H9 (cell line): Measurements from ENCODE around the gene SRRM2. TPM values are rescaled to one million over a fixed set of nuclear protein-coding genes. Genes with fewer than 3 reads are reported as not detected.

Experiments
- DNase-seq: peaks from one replicate; pipeline ENCODE4 v3.0.0-alpha.2; 2017
- H2AFZ ChIP-seq: one replicate; pipeline ENCODE4 v1.6.1; 2013; ENCODE audit warnings: mild to moderate bottlenecking, low read length, control low read depth, moderate library complexity
- H2AK5ac ChIP-seq: 2 replicates; pipeline ENCODE4 v1.6.1; 2013; ENCODE audit warnings: low read length, control low read depth, mixed read lengths; ENCODE audit not compliant: insufficient read length
- H2BK120ac ChIP-seq: one replicate; pipeline ENCODE4 v1.6.1; 2013; ENCODE audit warnings: low read depth, mild to moderate bottlenecking, low read length, control low read depth, inconsistent platforms; ENCODE audit not compliant: poor library complexity, severe bottlenecking
- H2BK12ac ChIP-seq: 2 replicates; pipeline ENCODE4 v1.6.1; 2013; ENCODE audit warnings: low read length, control low read depth, mixed read lengths, low read depth; ENCODE audit not compliant: insufficient read length
- H2BK15ac ChIP-seq: 2 replicates; pipeline ENCODE4 v1.6.1; 2013; ENCODE audit warnings: low read depth, low read length, control low read depth
- H2BK20ac ChIP-seq: one replicate; pipeline ENCODE4 v1.6.1; 2013; ENCODE audit warnings: low read depth, mild to moderate bottlenecking, low read length, control low read depth, inconsistent platforms; ENCODE audit not compliant: poor library complexity, severe bottlenecking
- H2BK5ac ChIP-seq: 2 replicates; pipeline ENCODE4 v1.6.1; 2013; ENCODE audit warnings: low read length, control low read depth, mixed read lengths; ENCODE audit not compliant: insufficient read length
- H3K14ac ChIP-seq: 2 replicates; pipeline ENCODE4 v1.6.1; 2013; ENCODE audit warnings: low read length, control low read depth; ENCODE audit not compliant: insufficient read depth
- H3K18ac ChIP-seq: 2 replicates; pipeline ENCODE4 v1.6.1; 2013; ENCODE audit warnings: low read depth, mild to moderate bottlenecking, mixed read lengths, low read length, control low read depth; ENCODE audit not compliant: insufficient read length
- H3K23ac ChIP-seq: 2 replicates; pipeline ENCODE4 v1.6.1; 2013; ENCODE audit warnings: low read length, control low read depth, mixed read lengths, low read depth; ENCODE audit not compliant: insufficient read length
- H3K23me2 ChIP-seq: 2 replicates; pipeline ENCODE4 v1.6.1; 2013; ENCODE audit warnings: low read depth, mild to moderate bottlenecking, mixed read lengths, low read length, control low read depth; ENCODE audit not compliant: insufficient read length, poor library complexity, severe bottlenecking
- H3K27ac ChIP-seq: 2 replicates; pipeline ENCODE4 v1.5.1; 2013; ENCODE audit warnings: low read length, control low read depth, mixed read lengths, low read depth; ENCODE audit not compliant: insufficient read length
- H3K27me3 ChIP-seq: 2 replicates; pipeline ENCODE4 v1.6.1; 2013; ENCODE audit warnings: low read length, control low read depth, inconsistent platforms; ENCODE audit not compliant: insufficient read depth
- H3K4ac ChIP-seq: 2 replicates; pipeline ENCODE4 v1.6.1; 2013; ENCODE audit warnings: low read depth, mild to moderate bottlenecking, control low read depth, inconsistent platforms, low read length, moderate library complexity
- H3K4me1 ChIP-seq: 2 replicates; pipeline ENCODE4 v1.6.1; 2013; ENCODE audit warnings: low read length, control low read depth, inconsistent platforms; ENCODE audit not compliant: insufficient read depth
- H3K4me2 ChIP-seq: 2 replicates; pipeline ENCODE4 v1.6.1; 2013; ENCODE audit warnings: low read length, control low read depth, mixed read lengths; ENCODE audit not compliant: insufficient read length, insufficient read depth
- H3K56ac ChIP-seq: 2 replicates; pipeline ENCODE4 v1.6.1; 2013; ENCODE audit warnings: low read depth, mild to moderate bottlenecking, mixed read lengths, low read length, control low read depth; ENCODE audit not compliant: insufficient read length
- H3K79me1 ChIP-seq: 2 replicates; pipeline ENCODE4 v1.6.1; 2013; ENCODE audit warnings: low read depth, mild to moderate bottlenecking, moderate library complexity, low read length, control low read depth, inconsistent platforms; ENCODE audit not compliant: insufficient read depth, poor library complexity, severe bottlenecking
- H3K79me2 ChIP-seq: 2 replicates; pipeline ENCODE4 v1.6.1; 2013; ENCODE audit warnings: low read length, control low read depth, inconsistent platforms; ENCODE audit not compliant: insufficient read depth
- H3K9ac ChIP-seq: 2 replicates; pipeline ENCODE4 v1.6.1; 2013; ENCODE audit warnings: low read length, control low read depth, mixed read lengths; ENCODE audit not compliant: insufficient read length; ENCODE audit errors: extremely low read depth
- H3K9me3 ChIP-seq: one replicate; pipeline ENCODE4 v1.6.1; 2013; ENCODE audit warnings: low read depth, low read length, inconsistent platforms; ENCODE audit not compliant: control insufficient read depth
- H3T11ph ChIP-seq: one replicate; pipeline ENCODE4 v1.6.1; 2013; ENCODE audit warnings: mild to moderate bottlenecking, low read length, control low read depth, inconsistent platforms
- H4K20me1 ChIP-seq: one replicate; pipeline ENCODE4 v1.6.1; 2013; ENCODE audit not compliant: control insufficient read depth, insufficient read length, insufficient read depth
- H4K5ac ChIP-seq: 2 replicates; pipeline ENCODE4 v1.6.1; 2013; ENCODE audit warnings: low read depth, mild to moderate bottlenecking, mixed read lengths, low read length, control low read depth; ENCODE audit not compliant: insufficient read length
- H4K8ac ChIP-seq: replicated peaks from 2 replicates; pipeline ENCODE4 v1.6.1; 2013; ENCODE audit warnings: low read length, control low read depth, mixed read lengths, low read depth; ENCODE audit not compliant: insufficient read length
- H4K91ac ChIP-seq: 2 replicates; pipeline ENCODE4 v1.6.1; 2013; ENCODE audit warnings: low read depth, mild to moderate bottlenecking, moderate library complexity, mixed read lengths, low read length, control low read depth; ENCODE audit not compliant: insufficient read length
- H3K27ac Mint-ChIP-seq, 3 experiments: 2 replicates in 2 of 3; 3 replicates in 1 of 3; pipeline ENCODE4 v1.8.0; 2020 to 2021; ENCODE audit warnings: mixed read lengths in 3 of 3, mild to moderate bottlenecking in 1 of 3, moderate library complexity in 1 of 3
- H3K27me3 Mint-ChIP-seq: 2 replicates; pipeline ENCODE4 v1.8.0; 2021; ENCODE audit warnings: low read depth, mild to moderate bottlenecking, moderate library complexity, mixed read lengths
- H3K36me3 Mint-ChIP-seq, 3 experiments: 2 replicates in 2 of 3; 3 replicates in 1 of 3; pipeline ENCODE4 v1.8.0; 2020 to 2021; ENCODE audit warnings: low read depth in 3 of 3, mixed read lengths in 3 of 3; ENCODE audit not compliant: insufficient read depth in 1 of 3
- H3K4me1 Mint-ChIP-seq, 2 experiments: 2 replicates each; pipeline ENCODE4 v1.8.0; 2020; ENCODE audit warnings: mixed read lengths in 2 of 2
- H3K4me3 Mint-ChIP-seq, 2 experiments: 2 replicates in 1 of 2; 3 replicates in 1 of 2; pipeline ENCODE4 v1.8.0; 2020 to 2021; ENCODE audit warnings: mild to moderate bottlenecking in 2 of 2, mixed read lengths in 2 of 2, moderate library complexity in 1 of 2
- H3K9me3 Mint-ChIP-seq, 2 experiments: 2 replicates in 1 of 2; 3 replicates in 1 of 2; pipeline ENCODE4 v1.8.0; 2020; ENCODE audit warnings: mild to moderate bottlenecking in 2 of 2, mixed read lengths in 2 of 2, moderate library complexity in 1 of 2
- CTCF ChIP-seq: fragments of 200-600 bp; sonication (generic); conservative IDR thresholded peaks from 3 replicates; pipeline ENCODE4 v1.8.0; 2021; ENCODE audit warnings: antibody characterized with exemption, mild to moderate bottlenecking
- WGBS: extraction: QIAGEN DNeasy Blood & Tissue Kit; methylation state at CpG from one replicate; pipeline ENCODE4 v1.1.7; 2013; ENCODE audit warnings: missing lambda C conversion rate, low lambda C conversion rate, mixed read lengths; ENCODE audit not compliant: insufficient read length; ENCODE audit errors: extremely low coverage; 5-methylcytosine and 5-hydroxymethylcytosine counted together
- total RNA-seq: library from RNA; stranded (reverse); gene quantifications from 2 replicates; pipeline ENCODE4 v1.2.1, GENCODE V29; 2021

SRRM2 gene
- total RNA-seq, 1 experiment from 2014 or later, result 694 TPM

GRCh38 chr16:2715519-2715918 is 36.9 kb upstream of the SRRM2 start:
- WGBS, result no CpG with 5 or more reads among the region's 33 CpGs
- H2BK5ac ChIP-seq, result no peak overlapping the region

More at GRCh38 chr16:2715519-2715918, 36.9 kb upstream of the SRRM2 start:
- Histone ChIP-seq H2AFZ (no peak overlapping the region), H3K27ac (no peak overlapping the region), H3T11ph (no peak overlapping the region), H2BK15ac (no peak overlapping the region), H3K79me2 (no peaks in the 10 kb centered on the region), H3K23me2 (no peaks in the 10 kb centered on the region), H3K4ac (no peak overlapping the region), H3K23ac (no peak overlapping the region), H3K4me1 (no peaks in the 10 kb centered on the region; the same call in 1 of the 2 replicates), H4K5ac (no peak overlapping the region), H3K27me3 (no peaks in the 10 kb centered on the region), H3K79me1 (no peaks in the 10 kb centered on the region), H4K91ac (no peak overlapping the region), H4K8ac (no peak overlapping the region), H2BK12ac (no peak overlapping the region), H2BK20ac (no peak overlapping the region), H3K14ac (no peak overlapping the region), H4K20me1 (no peaks in the 10 kb centered on the region), H2BK120ac (no peak overlapping the region), H2AK5ac (no peak overlapping the region), H3K18ac (no peak overlapping the region), H3K4me2 (peak overlapping the region; percentile 10), H3K9me3 (no peaks in the 10 kb centered on the region), H3K56ac (no peak overlapping the region), H3K9ac (no peak overlapping the region)
- no peak overlapping the region for H3K27ac Mint-ChIP-seq
- no peak for TF ChIP-seq CTCF
- no peaks in the 10 kb centered on the region for H3K36me3 Mint-ChIP-seq
- peak; percentile 77 for DNase-seq
- H3K4me1 Mint-ChIP-seq, result peaks cover 3 to 11% of the 10 kb centered on the region in 2 experiments; a peak in 3 of 4 replicates
- no peaks in the 10 kb centered on the region for H3K9me3 Mint-ChIP-seq
- H3K27me3 Mint-ChIP-seq, result peaks cover 2% of the 10 kb centered on the region
- H3K4me3 Mint-ChIP-seq, result no peak overlapping the region; a peak in 1 of 5 replicates
